22Rv1 (cell line): Measurements from ENCODE around the gene PCDH7.

ENCODE experiments used
- CTCF ChIP-seq: fragments of 450-650 bp; IDR thresholded peaks from 2 replicates; pipeline ENCODE4 v1.5.1; 2017; ENCODE audit warnings: mild to moderate bottlenecking
- ZFX ChIP-seq: fragments of 450-650 bp; IDR thresholded peaks from 2 replicates; pipeline ENCODE4 v1.6.1; 2017; ENCODE audit warnings: antibody characterized with exemption, borderline replicate concordance

- TF ChIP-seq CTCF, result no peak
- TF ChIP-seq ZFX, result no peak
These were observed 44.9 kb downstream of the PCDH7 start for GRCh38 chr4:30765022-30765421.
